ENCODE measurements around the gene TCF7. TPM values are rescaled to one million over a fixed set of nuclear protein-coding genes. Genes with fewer than 3 reads are reported as not detected.

TCF7 gene
- total and polyA plus RNA-seq, 2 of the 13 experiments (the other 11 are each of a cell fraction or from before 2014, with no cell fraction given) = 6.3 to 6.8 TPM

DNA sequence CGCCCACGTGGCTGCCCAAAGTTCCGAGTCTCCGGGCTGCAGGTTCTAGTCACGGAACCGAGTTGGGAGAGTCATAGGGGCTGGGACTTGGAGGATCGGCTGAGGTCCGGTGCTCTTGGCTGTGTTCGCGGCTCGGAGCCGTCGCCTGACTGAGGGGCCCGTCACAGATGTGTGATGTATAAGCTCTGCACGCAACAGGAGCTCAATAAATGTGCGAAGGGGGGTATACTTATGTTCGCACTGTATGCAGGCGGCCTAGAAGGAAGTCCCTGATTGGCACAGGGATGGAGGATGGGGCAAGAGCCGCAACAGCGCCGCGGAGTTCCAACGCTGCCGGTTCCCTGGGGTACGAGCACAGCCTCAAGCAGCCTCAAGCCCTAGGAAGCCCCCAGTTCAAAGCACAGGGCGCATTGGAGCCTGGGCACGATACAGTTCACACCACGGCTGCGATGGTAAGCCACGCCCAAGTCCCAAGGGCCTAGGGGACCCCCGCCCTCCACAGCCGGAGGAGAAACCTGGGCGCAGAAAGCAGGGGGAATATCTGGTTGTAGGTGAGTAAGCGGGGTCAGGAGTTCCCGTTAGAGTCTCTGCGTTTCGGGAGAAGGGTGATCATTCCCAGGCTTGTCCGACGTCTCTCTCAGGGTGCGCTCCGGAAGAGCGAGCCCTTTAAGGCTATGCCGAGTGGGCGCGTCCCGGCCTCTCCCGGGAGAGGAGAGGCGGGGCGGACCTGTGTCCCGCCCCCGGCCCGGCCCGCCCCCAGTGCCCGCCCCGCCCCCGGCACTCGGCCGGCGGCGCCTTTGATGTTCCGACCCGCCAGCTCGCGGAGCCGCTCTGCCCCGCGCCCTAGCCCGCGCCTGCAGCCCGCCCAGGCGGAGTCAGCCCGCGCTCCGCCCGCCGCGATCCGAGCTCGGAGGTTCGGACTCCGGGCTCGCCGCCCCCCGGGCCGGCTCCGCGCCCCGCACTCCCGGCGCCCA, at the start of gene TCF7 (continued):
- TF ChIP-seq, protein P1, sequence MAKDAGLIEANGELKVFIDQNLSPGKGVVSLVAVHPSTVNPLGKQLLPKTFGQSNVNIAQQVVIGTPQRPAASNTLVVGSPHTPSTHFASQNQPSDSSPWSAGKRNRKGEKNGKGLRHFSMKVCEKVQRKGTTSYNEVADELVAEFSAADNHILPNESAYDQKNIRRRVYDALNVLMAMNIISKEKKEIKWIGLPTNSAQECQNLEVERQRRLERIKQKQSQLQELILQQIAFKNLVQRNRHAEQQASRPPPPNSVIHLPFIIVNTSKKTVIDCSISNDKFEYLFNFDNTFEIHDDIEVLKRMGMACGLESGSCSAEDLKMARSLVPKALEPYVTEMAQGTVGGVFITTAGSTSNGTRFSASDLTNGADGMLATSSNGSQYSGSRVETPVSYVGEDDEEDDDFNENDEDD (CRISPR knock-in tag; IDR thresholded peaks at IDR 0.05; ENCODE audit: borderline replicate concordance) = peak; percentile 67; the same call in 1 of the 2 replicates
- TF ChIP-seq ZNF451 (CRISPR knock-in tag; IDR thresholded peaks at IDR 0.05) = no peak
- TF ChIP-seq LCORL (IDR thresholded peaks at IDR 0.05) = no peak
- TF ChIP-seq LCORL (CRISPR knock-in tag; IDR thresholded peaks at IDR 0.05) = no peak
- peak; percentile 41; the same call in 1 of the 2 replicates for TF ChIP-seq SKIL (CRISPR knock-in tag; IDR thresholded peaks at IDR 0.05; ENCODE audit: borderline replicate concordance)
- no peak for TF ChIP-seq ZXDC (CRISPR knock-in tag; IDR thresholded peaks at IDR 0.05)
- TF ChIP-seq RFXAP (CRISPR knock-in tag; IDR thresholded peaks at IDR 0.05; ENCODE audit: borderline replicate concordance) = no peak
- TF ChIP-seq ZNF780A (CRISPR knock-in tag; IDR thresholded peaks at IDR 0.05) = no peak
- no peak for TF ChIP-seq ZNF337 (CRISPR knock-in tag; IDR thresholded peaks at IDR 0.05; ENCODE audit: borderline replicate concordance, low read depth)
- TF ChIP-seq, protein P2, sequence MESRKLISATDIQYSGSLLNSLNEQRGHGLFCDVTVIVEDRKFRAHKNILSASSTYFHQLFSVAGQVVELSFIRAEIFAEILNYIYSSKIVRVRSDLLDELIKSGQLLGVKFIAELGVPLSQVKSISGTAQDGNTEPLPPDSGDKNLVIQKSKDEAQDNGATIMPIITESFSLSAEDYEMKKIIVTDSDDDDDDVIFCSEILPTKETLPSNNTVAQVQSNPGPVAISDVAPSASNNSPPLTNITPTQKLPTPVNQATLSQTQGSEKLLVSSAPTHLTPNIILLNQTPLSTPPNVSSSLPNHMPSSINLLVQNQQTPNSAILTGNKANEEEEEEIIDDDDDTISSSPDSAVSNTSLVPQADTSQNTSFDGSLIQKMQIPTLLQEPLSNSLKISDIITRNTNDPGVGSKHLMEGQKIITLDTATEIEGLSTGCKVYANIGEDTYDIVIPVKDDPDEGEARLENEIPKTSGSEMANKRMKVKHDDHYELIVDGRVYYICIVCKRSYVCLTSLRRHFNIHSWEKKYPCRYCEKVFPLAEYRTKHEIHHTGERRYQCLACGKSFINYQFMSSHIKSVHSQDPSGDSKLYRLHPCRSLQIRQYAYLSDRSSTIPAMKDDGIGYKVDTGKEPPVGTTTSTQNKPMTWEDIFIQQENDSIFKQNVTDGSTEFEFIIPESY (CRISPR knock-in tag; IDR thresholded peaks at IDR 0.05) = 0 out of 2 replicates have a peak, but pooled peaks have one; percentile 14
- no peak for TF ChIP-seq REPIN1 (CRISPR knock-in tag; IDR thresholded peaks at IDR 0.05; ENCODE audit: borderline replicate concordance, low read depth)
- TF ChIP-seq SP4 (CRISPR knock-in tag; IDR thresholded peaks at IDR 0.05) = peak; percentile 63
- no peak for TF ChIP-seq TMF1 (CRISPR knock-in tag; IDR thresholded peaks at IDR 0.05; ENCODE audit: low read depth)
- TF ChIP-seq JARID2 (CRISPR knock-in tag; IDR thresholded peaks at IDR 0.05; ENCODE audit: insufficient replicate concordance) = no peak
- TF ChIP-seq ZBTB2 (CRISPR knock-in tag; IDR thresholded peaks at IDR 0.05; ENCODE audit: low read depth) = no peak

Data from HepG2 (cell line).